ENCODE results near the gene GRIN2A.

Gene GRIN2A

DNA sequence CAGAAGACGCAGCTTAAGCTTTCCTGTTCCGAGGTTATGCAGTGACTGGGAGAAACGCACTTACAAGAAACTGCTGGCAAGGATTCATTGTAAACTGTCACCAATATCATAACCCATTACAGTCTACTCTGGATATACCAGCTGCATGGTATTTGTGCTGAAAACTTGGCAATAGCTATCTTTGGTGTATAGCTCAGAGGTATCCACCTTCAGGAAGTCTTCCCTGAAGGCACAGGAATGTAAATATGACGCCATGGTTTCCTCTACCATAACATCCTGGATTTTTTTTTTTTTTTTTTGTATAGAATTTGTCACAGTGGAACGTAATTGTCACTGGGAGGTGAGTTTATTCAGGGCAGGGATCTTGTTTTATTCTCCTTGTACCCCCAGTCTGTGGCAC, 406.2 kb downstream of the GRIN2A start:
- TF ChIP-seq, protein P1, sequence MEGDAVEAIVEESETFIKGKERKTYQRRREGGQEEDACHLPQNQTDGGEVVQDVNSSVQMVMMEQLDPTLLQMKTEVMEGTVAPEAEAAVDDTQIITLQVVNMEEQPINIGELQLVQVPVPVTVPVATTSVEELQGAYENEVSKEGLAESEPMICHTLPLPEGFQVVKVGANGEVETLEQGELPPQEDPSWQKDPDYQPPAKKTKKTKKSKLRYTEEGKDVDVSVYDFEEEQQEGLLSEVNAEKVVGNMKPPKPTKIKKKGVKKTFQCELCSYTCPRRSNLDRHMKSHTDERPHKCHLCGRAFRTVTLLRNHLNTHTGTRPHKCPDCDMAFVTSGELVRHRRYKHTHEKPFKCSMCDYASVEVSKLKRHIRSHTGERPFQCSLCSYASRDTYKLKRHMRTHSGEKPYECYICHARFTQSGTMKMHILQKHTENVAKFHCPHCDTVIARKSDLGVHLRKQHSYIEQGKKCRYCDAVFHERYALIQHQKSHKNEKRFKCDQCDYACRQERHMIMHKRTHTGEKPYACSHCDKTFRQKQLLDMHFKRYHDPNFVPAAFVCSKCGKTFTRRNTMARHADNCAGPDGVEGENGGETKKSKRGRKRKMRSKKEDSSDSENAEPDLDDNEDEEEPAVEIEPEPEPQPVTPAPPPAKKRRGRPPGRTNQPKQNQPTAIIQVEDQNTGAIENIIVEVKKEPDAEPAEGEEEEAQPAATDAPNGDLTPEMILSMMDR (conservative IDR thresholded peaks at IDR 0.05; ENCODE audit: low read depth, low read length) = no peak

DNA sequence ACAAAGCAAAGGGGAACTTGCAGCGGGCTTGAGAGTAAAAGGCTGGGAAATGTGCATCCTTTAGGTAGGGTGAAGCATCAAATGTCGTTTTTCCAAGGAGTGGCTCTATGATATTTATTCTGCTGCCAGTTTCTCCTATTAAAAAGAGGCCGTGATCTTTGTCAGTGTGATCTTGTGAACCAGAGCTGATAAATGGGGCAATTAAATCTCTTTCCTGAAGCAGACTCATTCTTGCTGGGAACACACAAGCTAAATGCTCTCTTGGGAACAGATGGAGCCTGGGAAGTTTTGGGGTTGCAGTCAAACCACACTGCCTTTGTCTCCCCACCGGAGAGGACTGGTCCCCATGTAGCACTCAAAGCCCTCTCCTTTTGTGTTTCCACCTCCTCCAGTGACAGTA, 408.9 kb downstream of the GRIN2A start:
- H3K36me3 ChIP-seq (ENCODE audit: insufficient read depth) = no peaks in the 10 kb centered on the region
- H3K4me3 ChIP-seq (IDR thresholded peaks at IDR 0.05; ENCODE audit: insufficient read depth, low read depth, low read length) = no peak overlapping the region
- peak overlapping the region; percentile 14; the same call in 1 of the 2 replicates for H3K4me2 ChIP-seq
- H4K20me1 ChIP-seq (ENCODE audit: insufficient read depth) = no peaks in the 10 kb centered on the region
- H3K27ac ChIP-seq = no peak overlapping the region
- H3K4me1 ChIP-seq (ENCODE audit: low read depth, poor library complexity, severe bottlenecking) = peaks cover 17% of the 10 kb centered on the region
- no peak overlapping the region for H2AFZ ChIP-seq (ENCODE audit: low read depth)
- H3K9ac ChIP-seq = no peak overlapping the region
- H3K27me3 ChIP-seq (ENCODE audit: insufficient read depth, low read depth) = no peaks in the 10 kb centered on the region
- no peaks in the 10 kb centered on the region for H3K79me2 ChIP-seq (ENCODE audit: insufficient read depth, low read depth)
- TF ChIP-seq, protein P1 (conservative IDR thresholded peaks at IDR 0.05; ENCODE audit: low read depth, low read length) = no peak

More for the DNA sequence above, 406.2 kb downstream of the GRIN2A start:
- Histone ChIP-seq H3K36me3 (ENCODE audit: insufficient read depth) (no peaks in the 10 kb centered on the region), H3K79me2 (ENCODE audit: insufficient read depth, low read depth) (no peaks in the 10 kb centered on the region), H3K4me3 (IDR thresholded peaks at IDR 0.05; ENCODE audit: insufficient read depth, low read depth, low read length) (no peak overlapping the region), H3K9ac (no peak overlapping the region), H3K27me3 (ENCODE audit: insufficient read depth, low read depth) (no peaks in the 10 kb centered on the region), H3K4me2 (no peak overlapping the region), H4K20me1 (ENCODE audit: insufficient read depth) (no peaks in the 10 kb centered on the region), H3K4me1 (ENCODE audit: low read depth, poor library complexity, severe bottlenecking) (peaks cover 17% of the 10 kb centered on the region), H2AFZ (ENCODE audit: low read depth) (no peak overlapping the region), H3K27ac (no peak overlapping the region)

DNA sequence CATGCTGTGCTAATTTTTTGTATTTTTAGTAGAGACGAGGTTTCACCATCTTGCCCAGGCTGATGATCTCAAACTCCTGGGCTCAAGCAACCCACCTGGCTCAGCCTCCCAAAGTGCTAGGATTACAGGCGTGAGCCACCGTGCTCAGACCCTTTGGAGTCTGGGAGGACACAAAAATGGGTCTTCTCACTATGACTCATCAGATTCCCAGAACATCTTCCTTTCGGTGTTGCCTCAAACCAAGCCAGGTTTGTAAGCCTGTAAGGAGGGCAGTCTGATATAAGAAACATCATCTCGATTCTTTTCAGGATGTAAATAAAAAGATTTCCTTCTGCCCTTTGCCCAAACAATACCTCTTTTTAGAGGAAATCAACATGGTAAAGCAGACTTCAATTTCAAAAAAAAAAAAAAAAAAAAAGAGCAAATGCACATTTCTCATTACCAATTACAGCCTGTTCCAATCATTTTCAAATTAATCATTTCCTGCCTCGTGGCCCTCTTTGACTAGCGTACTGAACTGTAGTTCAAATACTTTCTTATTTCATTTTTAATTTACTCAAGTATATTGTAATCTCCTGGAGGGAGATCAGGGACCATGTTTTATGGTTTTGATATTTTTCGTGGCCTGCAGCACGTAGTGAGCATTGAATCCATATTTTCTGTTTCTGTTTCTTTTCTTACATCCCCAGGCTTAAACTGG, 409.6 kb downstream of the GRIN2A start:
- peak overlapping the region; percentile 14; the same call in 1 of the 2 replicates for H3K4me2 ChIP-seq
- peaks cover 17% of the 10 kb centered on the region for H3K4me1 ChIP-seq (ENCODE audit: low read depth, poor library complexity, severe bottlenecking)
- H3K79me2 ChIP-seq (ENCODE audit: insufficient read depth, low read depth) = no peaks in the 10 kb centered on the region
- H3K4me3 ChIP-seq (IDR thresholded peaks at IDR 0.05; ENCODE audit: insufficient read depth, low read depth, low read length) = no peak overlapping the region
- H2AFZ ChIP-seq (ENCODE audit: low read depth) = no peak overlapping the region
- no peaks in the 10 kb centered on the region for H3K36me3 ChIP-seq (ENCODE audit: insufficient read depth)
- H3K27me3 ChIP-seq (ENCODE audit: insufficient read depth, low read depth) = no peaks in the 10 kb centered on the region
- H4K20me1 ChIP-seq (ENCODE audit: insufficient read depth) = no peaks in the 10 kb centered on the region
- no peak overlapping the region for H3K27ac ChIP-seq
- TF ChIP-seq, protein P1 (conservative IDR thresholded peaks at IDR 0.05; ENCODE audit: low read depth, low read length) = no peak
- H3K9ac ChIP-seq = no peak overlapping the region

DNA sequence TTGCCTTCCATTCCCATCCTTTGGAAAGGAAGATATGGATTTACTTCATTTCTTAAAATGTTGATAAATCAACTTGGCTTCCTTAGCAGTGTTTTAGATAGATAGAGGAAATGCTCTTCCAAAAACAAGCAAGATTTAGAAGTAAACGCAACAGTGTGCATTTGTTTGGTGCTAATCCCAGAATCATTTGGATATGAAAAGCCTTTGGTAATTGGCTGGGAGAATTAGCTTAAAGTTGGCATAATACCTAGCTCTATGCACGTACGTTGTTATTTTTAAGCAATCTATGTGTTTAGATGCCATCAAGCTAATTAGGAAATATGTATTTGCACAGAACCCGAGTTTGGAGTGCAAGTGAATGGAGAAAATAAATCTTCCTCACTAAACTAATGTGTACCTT, 415.3 kb downstream of the GRIN2A start:
- no peak overlapping the region for H3K4me2 ChIP-seq
- TF ChIP-seq, protein P1 (conservative IDR thresholded peaks at IDR 0.05; ENCODE audit: low read depth, low read length) = no peak
- H3K27me3 ChIP-seq (ENCODE audit: insufficient read depth, low read depth) = no peaks in the 10 kb centered on the region

More for the DNA sequence above, 415.3 kb downstream of the GRIN2A start:
- Histone ChIP-seq H2AFZ (ENCODE audit: low read depth) (no peak overlapping the region), H3K79me2 (ENCODE audit: insufficient read depth, low read depth) (no peaks in the 10 kb centered on the region), H3K4me1 (ENCODE audit: low read depth, poor library complexity, severe bottlenecking) (no peaks in the 10 kb centered on the region), H3K9ac (no peak overlapping the region), H4K20me1 (ENCODE audit: insufficient read depth) (no peaks in the 10 kb centered on the region), H3K4me3 (IDR thresholded peaks at IDR 0.05; ENCODE audit: insufficient read depth, low read depth, low read length) (no peak overlapping the region), H3K36me3 (ENCODE audit: insufficient read depth) (no peaks in the 10 kb centered on the region), H3K27ac (no peak overlapping the region)

All from KMS-11 (cell line).